IPS-18a (cell line): Measurements from ENCODE around the gene ITM2C.

Experiments
- H3K27ac ChIP-seq: one replicate; pipeline ENCODE4 v1.5.1; 2013; ENCODE audit warnings: low read length
- H3K27me3 ChIP-seq: one replicate; pipeline ENCODE4 v1.6.1; 2013; ENCODE audit warnings: mild to moderate bottlenecking, low read length; ENCODE audit not compliant: control insufficient read depth, insufficient read depth
- H3K36me3 ChIP-seq: one replicate; pipeline ENCODE4 v1.6.1; 2013; ENCODE audit warnings: low read depth, low read length; ENCODE audit not compliant: control insufficient read depth
- H3K4me1 ChIP-seq: one replicate; pipeline ENCODE4 v1.6.1; 2013; ENCODE audit warnings: low read depth, low read length; ENCODE audit not compliant: control insufficient read depth
- H3K4me3 ChIP-seq: one replicate; pipeline ENCODE4 v1.5.1; 2013; ENCODE audit warnings: low read length
- H3K9ac ChIP-seq: one replicate; pipeline ENCODE4 v1.6.1; 2013; ENCODE audit warnings: mild to moderate bottlenecking, low read length, moderate library complexity
- H3K9me3 ChIP-seq: one replicate; pipeline ENCODE4 v1.6.1; 2013; ENCODE audit warnings: low read depth, low read length; ENCODE audit not compliant: control insufficient read depth

ITM2C gene

DNA sequence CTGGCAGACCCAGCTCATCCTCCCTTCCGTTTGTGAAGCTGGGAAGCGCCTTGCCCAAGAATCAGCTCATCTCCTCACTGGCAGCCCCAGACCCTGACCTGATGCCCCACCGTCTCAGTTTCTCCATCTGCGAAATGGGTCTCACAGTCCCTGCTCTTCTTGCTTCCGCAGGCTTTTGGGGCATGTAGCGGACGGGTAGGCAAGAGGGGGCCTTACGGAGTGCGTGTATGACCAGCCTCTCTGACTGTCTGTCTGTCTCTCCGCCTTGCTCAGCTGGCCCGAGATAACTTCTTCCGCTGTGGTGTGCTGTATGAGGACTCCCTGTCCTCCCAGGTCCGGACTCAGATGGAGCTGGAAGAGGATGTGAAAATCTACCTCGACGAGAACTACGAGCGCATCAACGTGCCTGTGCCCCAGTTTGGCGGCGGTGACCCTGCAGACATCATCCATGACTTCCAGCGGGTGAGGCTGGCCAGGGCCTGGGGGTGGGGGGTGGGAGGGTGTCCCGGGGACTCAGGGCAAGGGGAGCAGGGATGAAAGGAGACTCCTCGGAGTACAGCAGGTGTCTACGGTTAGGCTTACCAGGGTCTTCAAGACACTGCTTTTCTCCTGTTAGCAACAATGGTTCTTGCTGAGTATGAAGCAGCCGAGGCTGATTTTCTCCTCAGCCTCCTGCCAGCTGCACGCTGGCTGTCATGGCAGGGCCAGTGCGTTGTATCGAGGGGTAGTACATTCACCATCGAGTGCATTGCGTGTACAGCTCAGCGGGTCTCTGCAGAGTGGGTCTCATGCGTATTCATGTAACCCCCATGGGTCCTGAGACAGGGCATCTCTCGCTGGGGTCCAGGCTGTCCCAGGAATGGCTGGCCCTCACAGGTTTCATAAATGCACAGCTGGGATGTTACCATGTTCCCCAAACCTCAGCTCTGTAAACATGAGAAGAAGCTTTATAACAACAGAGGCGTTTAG lies 10.9 kb downstream of the ITM2C start:
- no peak overlapping the region for H3K27ac ChIP-seq
- peaks cover 3% of the 10 kb centered on the region for H3K4me1 ChIP-seq
- H3K9ac ChIP-seq = no peak overlapping the region
- H3K9me3 ChIP-seq = no peaks in the 10 kb centered on the region
- H3K27me3 ChIP-seq = no peaks in the 10 kb centered on the region
- no peak overlapping the region for H3K4me3 ChIP-seq
- H3K36me3 ChIP-seq = peaks cover 51% of the 10 kb centered on the region

DNA sequence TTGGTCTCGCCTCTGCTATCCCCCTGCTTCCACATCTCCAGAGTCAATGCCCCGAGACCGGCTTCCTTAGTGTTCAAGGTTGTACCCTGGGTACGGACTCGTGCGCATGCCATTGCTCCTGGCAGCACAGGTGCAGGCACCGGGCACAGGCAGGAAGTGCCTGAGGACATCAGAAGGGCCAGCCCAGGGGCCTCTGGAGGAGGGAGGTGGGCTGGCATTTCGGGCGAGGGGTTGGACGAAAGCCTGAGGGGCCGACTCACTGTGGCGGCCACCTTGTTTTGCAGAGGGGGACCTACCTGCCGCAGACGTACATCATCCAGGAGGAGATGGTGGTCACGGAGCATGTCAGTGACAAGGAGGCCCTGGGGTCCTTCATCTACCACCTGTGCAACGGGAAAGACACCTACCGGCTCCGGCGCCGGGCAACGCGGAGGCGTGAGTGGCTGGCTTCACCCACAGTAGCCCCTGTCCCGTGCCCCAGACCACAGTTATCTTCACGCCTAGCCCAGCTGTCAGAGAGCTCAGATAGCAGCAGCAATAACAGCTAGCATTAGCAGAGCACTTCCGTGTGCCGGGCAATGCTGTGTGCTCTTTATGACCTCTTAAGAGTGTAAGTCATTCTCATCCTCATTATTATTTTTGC lies 12.5 kb downstream of the ITM2C start:
- H3K36me3 ChIP-seq = peaks cover 51% of the 10 kb centered on the region
- H3K27ac ChIP-seq = no peak overlapping the region
- H3K4me1 ChIP-seq = no peaks in the 10 kb centered on the region
- H3K9me3 ChIP-seq = no peaks in the 10 kb centered on the region
- no peak overlapping the region for H3K9ac ChIP-seq
- no peaks in the 10 kb centered on the region for H3K27me3 ChIP-seq
- no peak overlapping the region for H3K4me3 ChIP-seq

DNA sequence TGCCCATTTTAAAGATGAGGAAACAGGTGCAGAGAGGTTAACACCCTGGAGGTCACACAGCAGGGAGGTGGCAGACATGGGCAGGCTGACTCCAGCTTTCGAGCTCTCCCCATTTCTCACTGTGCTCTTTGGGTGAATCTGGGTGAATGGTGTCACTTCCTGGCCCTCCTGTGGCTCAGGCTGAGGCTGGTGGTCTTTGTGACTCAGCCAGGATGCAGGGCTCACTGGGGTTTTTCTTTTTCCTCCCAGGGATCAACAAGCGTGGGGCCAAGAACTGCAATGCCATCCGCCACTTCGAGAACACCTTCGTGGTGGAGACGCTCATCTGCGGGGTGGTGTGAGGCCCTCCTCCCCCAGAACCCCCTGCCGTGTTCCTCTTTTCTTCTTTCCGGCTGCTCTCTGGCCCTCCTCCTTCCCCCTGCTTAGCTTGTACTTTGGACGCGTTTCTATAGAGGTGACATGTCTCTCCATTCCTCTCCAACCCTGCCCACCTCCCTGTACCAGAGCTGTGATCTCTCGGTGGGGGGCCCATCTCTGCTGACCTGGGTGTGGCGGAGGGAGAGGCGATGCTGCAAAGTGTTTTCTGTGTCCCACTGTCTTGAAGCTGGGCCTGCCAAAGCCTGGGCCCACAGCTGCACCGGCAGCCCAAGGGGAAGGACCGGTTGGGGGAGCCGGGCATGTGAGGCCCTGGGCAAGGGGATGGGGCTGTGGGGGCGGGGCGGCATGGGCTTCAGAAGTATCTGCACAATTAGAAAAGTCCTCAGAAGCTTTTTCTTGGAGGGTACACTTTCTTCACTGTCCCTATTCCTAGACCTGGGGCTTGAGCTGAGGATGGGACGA lies 13.2 kb downstream of the ITM2C start:
- H3K27me3 ChIP-seq = no peaks in the 10 kb centered on the region
- no peak overlapping the region for H3K4me3 ChIP-seq
- H3K36me3 ChIP-seq = peaks cover 51% of the 10 kb centered on the region
- H3K9me3 ChIP-seq = no peaks in the 10 kb centered on the region
- no peak overlapping the region for H3K9ac ChIP-seq
- H3K4me1 ChIP-seq = no peaks in the 10 kb centered on the region
- no peak overlapping the region for H3K27ac ChIP-seq

DNA sequence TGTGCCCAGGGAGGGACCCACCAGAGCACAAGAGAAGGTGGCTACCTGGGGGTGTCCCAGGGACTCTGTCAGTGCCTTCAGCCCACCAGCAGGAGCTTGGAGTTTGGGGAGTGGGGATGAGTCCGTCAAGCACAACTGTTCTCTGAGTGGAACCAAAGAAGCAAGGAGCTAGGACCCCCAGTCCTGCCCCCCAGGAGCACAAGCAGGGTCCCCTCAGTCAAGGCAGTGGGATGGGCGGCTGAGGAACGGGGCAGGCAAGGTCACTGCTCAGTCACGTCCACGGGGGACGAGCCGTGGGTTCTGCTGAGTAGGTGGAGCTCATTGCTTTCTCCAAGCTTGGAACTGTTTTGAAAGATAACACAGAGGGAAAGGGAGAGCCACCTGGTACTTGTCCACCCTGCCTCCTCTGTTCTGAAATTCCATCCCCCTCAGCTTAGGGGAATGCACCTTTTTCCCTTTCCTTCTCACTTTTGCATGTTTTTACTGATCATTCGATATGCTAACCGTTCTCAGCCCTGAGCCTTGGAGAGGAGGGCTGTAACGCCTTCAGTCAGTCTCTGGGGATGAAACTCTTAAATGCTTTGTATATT lies 14.0 kb downstream of the ITM2C start:
- Histone ChIP-seq H3K9me3 (no peaks in the 10 kb centered on the region), H3K27ac (no peak overlapping the region), H3K4me3 (no peak overlapping the region), H3K9ac (no peak overlapping the region), H3K36me3 (peaks cover 51% of the 10 kb centered on the region), H3K4me1 (no peaks in the 10 kb centered on the region), H3K27me3 (no peaks in the 10 kb centered on the region)

DNA sequence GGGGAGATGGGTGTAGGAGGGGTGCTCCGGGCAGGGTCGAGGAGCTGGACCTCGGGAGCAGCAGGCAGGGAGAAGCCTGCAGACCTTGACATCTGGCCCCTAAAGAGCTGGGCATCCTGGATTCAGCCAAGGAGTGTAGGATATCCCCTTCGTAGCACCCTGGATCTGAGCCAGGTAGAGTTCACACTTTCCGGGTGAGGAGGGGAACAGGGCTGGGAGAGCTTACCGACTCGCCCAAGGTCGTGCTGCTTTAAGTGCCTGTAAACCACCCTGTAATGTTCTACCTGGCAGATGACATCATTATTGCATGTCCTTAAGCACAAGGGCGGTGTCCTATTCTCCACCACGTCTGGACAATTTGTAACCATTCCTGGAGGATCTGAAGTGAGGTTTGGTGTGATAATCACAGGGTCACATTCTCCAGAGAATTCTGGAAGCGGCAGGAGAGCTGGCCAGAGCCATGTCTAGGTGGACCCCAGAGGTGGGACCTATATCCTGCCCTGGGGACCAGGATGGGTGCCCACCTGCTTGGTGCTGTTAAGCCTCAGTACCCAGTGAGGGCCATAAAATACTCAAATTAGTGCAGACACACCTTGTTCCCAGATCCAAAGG lies 14.6 kb downstream of the ITM2C start:
- H3K9ac ChIP-seq = no peak overlapping the region
- H3K4me3 ChIP-seq = no peak overlapping the region
- peaks cover 46% of the 10 kb centered on the region for H3K36me3 ChIP-seq
- no peaks in the 10 kb centered on the region for H3K27me3 ChIP-seq
- no peak overlapping the region for H3K27ac ChIP-seq
- no peaks in the 10 kb centered on the region for H3K9me3 ChIP-seq
- no peaks in the 10 kb centered on the region for H3K4me1 ChIP-seq

DNA sequence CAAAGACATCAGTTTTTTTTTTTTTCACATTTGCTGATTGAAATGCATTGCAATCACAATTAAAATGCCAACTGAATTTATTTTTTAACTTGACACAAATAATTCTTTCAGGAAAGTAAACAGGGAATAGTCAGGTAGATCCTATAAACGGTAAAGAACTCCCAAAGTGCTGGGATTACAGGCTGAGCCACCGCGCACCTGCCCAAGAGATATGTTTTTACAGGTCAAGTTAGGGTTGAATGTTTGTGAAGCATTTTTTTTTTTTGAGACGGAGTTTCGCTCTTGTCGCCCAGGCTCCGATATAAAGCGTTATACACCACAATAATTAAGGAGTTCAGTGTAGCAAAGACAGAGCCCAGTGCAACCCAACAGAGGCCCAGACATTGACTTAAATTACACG lies 15.1 kb downstream of the ITM2C start:
- peaks cover 46% of the 10 kb centered on the region for H3K36me3 ChIP-seq
- no peaks in the 10 kb centered on the region for H3K9me3 ChIP-seq
- H3K4me1 ChIP-seq = no peaks in the 10 kb centered on the region

DNA sequence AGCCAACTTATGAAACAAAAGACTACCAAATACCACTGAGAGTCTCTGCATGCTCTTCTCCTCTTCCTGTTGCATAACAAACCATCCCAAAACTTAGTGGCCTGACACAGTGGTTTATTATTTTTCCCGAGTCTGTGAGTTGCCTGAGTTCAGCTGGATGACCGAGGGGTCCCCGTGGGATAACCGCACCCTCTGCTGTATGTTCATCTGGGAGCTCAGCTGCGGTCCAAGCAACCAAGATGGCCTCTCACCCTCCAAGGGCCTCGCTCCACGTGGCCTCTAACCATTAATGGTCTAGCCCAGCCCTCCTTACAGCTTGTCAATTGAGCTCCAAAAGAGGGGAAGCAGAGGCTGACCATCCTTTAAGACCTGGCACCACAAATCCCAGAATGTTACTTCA lies 17.1 kb downstream of the ITM2C start:
- Histone ChIP-seq H3K4me3 (no peak overlapping the region), H3K36me3 (peaks cover 30% of the 10 kb centered on the region), H3K27ac (no peak overlapping the region), H3K9ac (no peak overlapping the region), H3K9me3 (no peaks in the 10 kb centered on the region), H3K4me1 (peaks cover 10% of the 10 kb centered on the region), H3K27me3 (no peaks in the 10 kb centered on the region)

More for the DNA sequence above, 15.1 kb downstream of the ITM2C start:
- no peak overlapping the region for H3K27ac ChIP-seq
- H3K4me3 ChIP-seq = no peak overlapping the region
- H3K9ac ChIP-seq = no peak overlapping the region
- no peaks in the 10 kb centered on the region for H3K27me3 ChIP-seq

DNA sequence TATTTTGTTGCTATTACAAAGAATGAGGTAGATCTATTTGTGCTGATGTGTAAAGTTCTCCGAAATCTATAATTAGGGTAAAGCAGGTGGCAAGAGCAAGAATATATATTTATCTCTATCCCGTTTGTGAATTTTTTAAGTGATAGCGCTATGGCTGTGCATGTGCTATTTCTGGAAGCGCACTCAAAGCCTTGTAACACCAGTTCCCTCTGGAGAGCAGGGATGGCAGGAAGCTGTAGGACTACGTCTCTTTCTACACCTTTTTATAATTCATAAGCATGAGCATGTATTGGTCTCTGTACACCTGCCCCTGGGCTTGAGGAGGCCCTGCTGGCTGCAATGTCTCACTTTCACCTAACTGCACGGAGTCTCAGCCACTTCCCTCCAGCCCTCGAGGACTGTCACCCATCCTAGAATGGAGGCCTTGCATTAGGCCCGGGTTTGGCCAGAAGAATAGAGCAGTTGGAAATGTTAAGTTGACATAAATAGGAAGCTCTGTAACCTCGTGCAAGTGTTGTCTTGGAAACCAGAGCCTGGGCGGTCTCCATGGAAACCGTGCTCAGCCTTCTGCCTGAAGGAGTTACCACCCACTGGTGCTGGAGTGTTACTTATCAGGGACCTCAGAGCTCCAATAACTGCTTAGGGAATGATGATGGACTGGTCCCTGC lies 20.9 kb downstream of the ITM2C start:
- Histone ChIP-seq H3K36me3 (no peaks in the 10 kb centered on the region), H3K9me3 (no peaks in the 10 kb centered on the region), H3K4me3 (no peak overlapping the region), H3K27me3 (no peaks in the 10 kb centered on the region), H3K9ac (no peak overlapping the region), H3K27ac (no peak overlapping the region), H3K4me1 (peaks cover 14% of the 10 kb centered on the region)

DNA sequence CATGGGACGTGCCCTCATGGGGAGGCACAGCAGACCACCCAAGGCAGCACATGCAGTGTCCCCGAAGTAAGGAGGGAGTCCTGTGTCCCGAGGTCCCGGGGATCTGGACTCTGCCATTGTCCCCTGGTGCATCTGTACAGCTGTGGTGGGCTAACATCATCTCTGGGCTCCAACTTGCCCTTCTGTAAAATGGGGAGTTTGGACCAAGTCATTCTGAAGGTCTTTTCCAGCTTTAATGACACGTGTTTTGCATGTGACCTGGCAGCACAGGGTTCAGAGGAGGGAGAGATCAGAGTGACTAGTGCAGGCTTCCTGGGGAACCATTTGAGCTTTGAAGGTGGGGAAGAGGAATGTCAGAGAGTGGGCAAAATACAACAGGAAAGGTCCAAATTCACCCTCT lies 21.5 kb downstream of the ITM2C start:
- Histone ChIP-seq H3K27ac (no peak overlapping the region), H3K4me3 (no peak overlapping the region), H3K4me1 (peaks cover 14% of the 10 kb centered on the region), H3K9ac (no peak overlapping the region), H3K27me3 (no peaks in the 10 kb centered on the region), H3K9me3 (no peaks in the 10 kb centered on the region), H3K36me3 (no peaks in the 10 kb centered on the region)

DNA sequence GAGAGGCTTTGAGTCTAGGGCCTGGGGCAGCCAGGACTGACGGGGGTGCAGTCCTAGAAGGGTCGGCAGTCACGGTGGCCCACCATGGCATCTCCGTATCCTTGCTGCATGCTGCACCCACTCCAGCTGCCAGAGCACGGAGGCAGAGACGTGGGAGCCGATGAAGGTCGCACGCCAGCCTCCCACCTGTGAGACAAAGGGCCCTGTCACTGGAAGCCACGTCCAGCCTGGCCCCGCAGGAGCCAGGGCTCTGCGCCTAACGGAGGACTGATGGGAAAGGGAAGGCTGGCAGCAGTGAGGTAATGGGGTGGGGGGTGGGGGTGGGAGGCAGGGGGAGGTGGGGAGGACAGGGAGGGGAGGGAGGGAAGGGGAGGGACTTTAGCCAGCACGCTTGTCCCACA lies 21.9 kb downstream of the ITM2C start:
- Histone ChIP-seq H3K27me3 (no peaks in the 10 kb centered on the region), H3K9ac (no peak overlapping the region), H3K27ac (no peak overlapping the region), H3K4me1 (peaks cover 14% of the 10 kb centered on the region), H3K4me3 (no peak overlapping the region), H3K9me3 (no peaks in the 10 kb centered on the region), H3K36me3 (no peaks in the 10 kb centered on the region)
